ENCODE data around the gene GPAM.

Gene GPAM

GRCh38 chr10:112137154-112137987 is 46.2 kb downstream of the GPAM start:
- peak; percentile 91 for TF ChIP-seq CTCF (conservative IDR thresholded peaks at IDR 0.05; ENCODE audit: control insufficient read depth, insufficient read depth, low read depth, low read length)
- no peak overlapping the region for H3K4me3 ChIP-seq (ENCODE audit: control insufficient read depth, low read depth, low read length)
- DNase-seq (ENCODE audit: low read depth), result peak; percentile 57

- no peak for TF ChIP-seq CTCF (conservative IDR thresholded peaks at IDR 0.05; ENCODE audit: control insufficient read depth, insufficient read depth, low read depth, low read length)
- H3K4me3 ChIP-seq (ENCODE audit: control insufficient read depth, low read depth, low read length), result no peak overlapping the region
- DNase-seq (ENCODE audit: low read depth), result no peak
These were observed 46.9 kb downstream of the GPAM start for GRCh38 chr10:112136486-112137153.

- no peak for TF ChIP-seq CTCF (conservative IDR thresholded peaks at IDR 0.05; ENCODE audit: control insufficient read depth, insufficient read depth, low read depth, low read length)
- no peak for DNase-seq (ENCODE audit: low read depth)
These were observed 48.0 kb downstream of the GPAM start for GRCh38 chr10:112135604-112136003.

GRCh38 chr10:112132435-112132834 is 51.1 kb downstream of the GPAM start:
- no peak overlapping the region for H3K4me3 ChIP-seq (ENCODE audit: control insufficient read depth, low read depth, low read length)
- TF ChIP-seq CTCF (conservative IDR thresholded peaks at IDR 0.05; ENCODE audit: control insufficient read depth, insufficient read depth, low read depth, low read length), result no peak
- no peak for DNase-seq (ENCODE audit: low read depth)

More at GRCh38 chr10:112135604-112136003, 48.0 kb downstream of the GPAM start:
- H3K4me3 ChIP-seq (ENCODE audit: control insufficient read depth, low read depth, low read length), result no peak overlapping the region

GRCh38 chr10:112131996-112132395 is 51.6 kb downstream of the GPAM start:
- no peak for TF ChIP-seq CTCF (conservative IDR thresholded peaks at IDR 0.05; ENCODE audit: control insufficient read depth, insufficient read depth, low read depth, low read length)
- no peak overlapping the region for H3K4me3 ChIP-seq (ENCODE audit: control insufficient read depth, low read depth, low read length)
- DNase-seq (ENCODE audit: low read depth), result no peak

GRCh38 chr10:112131346-112131745 is 52.2 kb downstream of the GPAM start:
- TF ChIP-seq CTCF (conservative IDR thresholded peaks at IDR 0.05; ENCODE audit: control insufficient read depth, insufficient read depth, low read depth, low read length), result no peak
- H3K4me3 ChIP-seq (ENCODE audit: control insufficient read depth, low read depth, low read length), result no peak overlapping the region
- DNase-seq (ENCODE audit: low read depth), result no peak
